Stimulated activated CD4-positive, alpha-beta T cell treated with anti-CD3 and anti-CD28 coated beads, TNF-alpha, amount 100 ng/mL, for 1 hour (primary cell): ENCODE results near the gene STX2.
A peak's percentile ranks its signal among the peaks of the same experiment; 100 is the strongest.

Source experiments
- DNase-seq, 3 donors: peaks; one replicate each; pipeline ENCODE4 v3.0.0-alpha.2; 2020; ENCODE audit warnings: low read depth in 3 of 3, low spot score in 1 of 3

STX2 gene

GRCh38 chr12:130831876-130832405 is 7.1 kb downstream of the STX2 start:
- DNase-seq, result no peak

GRCh38 chr12:130831246-130831645 is 7.8 kb downstream of the STX2 start:
- DNase-seq, result no peak

GRCh38 chr12:130830246-130830551 is 8.9 kb downstream of the STX2 start:
- DNase-seq, result no peak

- no peak for DNase-seq
Observed at GRCh38 chr12:130829391-130830245, 9.4 kb downstream of the STX2 start.

- DNase-seq, result no peak
Observed at GRCh38 chr12:130828895-130829294, 10.2 kb downstream of the STX2 start.

- no peak for DNase-seq
Observed at GRCh38 chr12:130827432-130827831, 11.6 kb downstream of the STX2 start.

GRCh38 chr12:130826151-130826801 is 12.8 kb downstream of the STX2 start:
- DNase-seq, result peak in 2 of 3 donors; percentile 51 to 70

GRCh38 chr12:130825771-130826150 is 13.3 kb downstream of the STX2 start:
- no peak for DNase-seq

GRCh38 chr12:130819681-130820080 is 19.4 kb downstream of the STX2 start:
- DNase-seq, result no peak

- DNase-seq, result peak; percentile 37 to 78 (median 49)
Observed at GRCh38 chr12:130818635-130819576, 20.1 kb downstream of the STX2 start.

GRCh38 chr12:130818272-130818634 is 20.8 kb downstream of the STX2 start:
- DNase-seq, result no peak

- no peak for DNase-seq
Observed at GRCh38 chr12:130817804-130818203, 21.2 kb downstream of the STX2 start.

GRCh38 chr12:130816097-130816496 is 23.0 kb downstream of the STX2 start:
- no peak for DNase-seq

GRCh38 chr12:130815028-130815741 is 23.9 kb downstream of the STX2 start:
- no peak for DNase-seq

- DNase-seq, result no peak
Observed at GRCh38 chr12:130813949-130814348, 25.1 kb downstream of the STX2 start.

GRCh38 chr12:130813436-130813835 is 25.6 kb downstream of the STX2 start:
- no peak for DNase-seq

- DNase-seq, result no peak
Observed at GRCh38 chr12:130809791-130810190, 29.3 kb downstream of the STX2 start.

- no peak for DNase-seq
Observed at GRCh38 chr12:130807309-130807708, 31.7 kb downstream of the STX2 start.

- no peak for DNase-seq
Observed at GRCh38 chr12:130806574-130806973, 32.5 kb downstream of the STX2 start.

- no peak for DNase-seq
Observed at GRCh38 chr12:130805635-130806034, 33.4 kb downstream of the STX2 start.

- no peak for DNase-seq
Observed at GRCh38 chr12:130804216-130804615, 34.8 kb downstream of the STX2 start.
